Measurements from ENCODE around the gene GALNT18. TPM values are rescaled to one million over a fixed set of nuclear protein-coding genes. Genes with fewer than 3 reads are reported as not detected.

GALNT18 gene
- total RNA-seq, 2 donors from 2014 or later, result 5.3 to 7.3 TPM

GRCh38 chr11:11243590-11244469, 378.0 kb downstream of the GALNT18 start:
- DNase-seq, result peak in 3 of 4 donors; percentile 11 to 28 (median 12)
- no peak overlapping the region for H3K4me3 ChIP-seq
- no peaks in the 10 kb centered on the region for H3K36me3 ChIP-seq (replicated peaks in 1 of 2; ENCODE audit: insufficient read depth in 1 of 2, low read depth in 2 of 2)
- H3K4me1 ChIP-seq, result no peaks in the 10 kb centered on the region
- no peaks in the 10 kb centered on the region for H3K27me3 ChIP-seq
- 29 to 37% methylated on average over 5 to 9 of the region's 9 CpGs for WGBS, 2 donors
- ATAC-seq, result peak; percentile 27
- intact Hi-C loops (cut with DNase I), result no loop called here
- H3K9me3 ChIP-seq, result no peaks in the 10 kb centered on the region
- TF ChIP-seq CTCF (IDR thresholded peaks at IDR 0.05) (no peak), POLR2A (IDR thresholded peaks at IDR 0.05) (no peak)
- no peak overlapping the region for H3K27ac ChIP-seq

GRCh38 chr11:11243209-11243589, 378.6 kb downstream of the GALNT18 start:
- Histone ChIP-seq H3K36me3 (replicated peaks in 1 of 2; ENCODE audit: insufficient read depth in 1 of 2, low read depth in 2 of 2) (no peaks in the 10 kb centered on the region), H3K4me3 (no peak overlapping the region), H3K4me1 (no peaks in the 10 kb centered on the region), H3K9me3 (no peaks in the 10 kb centered on the region), H3K27me3 (no peaks in the 10 kb centered on the region), H3K27ac (no peak overlapping the region)
- intact Hi-C loops (cut with DNase I), result no loop called here
- peak in 3 of 4 donors; percentile 16 to 20 (median 19) for DNase-seq
- 74 to 77% methylated on average over 6 of the region's 6 CpGs for WGBS, 2 donors
- peak; percentile 33 for ATAC-seq
- no peak for TF ChIP-seq CTCF (IDR thresholded peaks at IDR 0.05)
- no peak for TF ChIP-seq POLR2A (IDR thresholded peaks at IDR 0.05)

- WGBS, 2 donors, result 66 to 74% methylated on average over 2 of the region's 2 CpGs
- Histone ChIP-seq H3K4me3 (no peak overlapping the region), H3K4me1 (no peaks in the 10 kb centered on the region), H3K36me3 (replicated peaks in 1 of 2; ENCODE audit: insufficient read depth in 1 of 2, low read depth in 2 of 2) (no peaks in the 10 kb centered on the region), H3K9me3 (no peaks in the 10 kb centered on the region), H3K27me3 (no peaks in the 10 kb centered on the region), H3K27ac (no peak overlapping the region)
- ATAC-seq (no peak), DNase-seq (no peak)
- intact Hi-C loops (cut with DNase I), result no loop called here
- TF ChIP-seq CTCF (IDR thresholded peaks at IDR 0.05) (no peak), POLR2A (IDR thresholded peaks at IDR 0.05) (no peak)
Observed at GRCh38 chr11:11241284-11241683, 380.5 kb downstream of the GALNT18 start.

- H3K4me3 ChIP-seq, result no peak overlapping the region
- TF ChIP-seq POLR2A (IDR thresholded peaks at IDR 0.05), result no peak
- TF ChIP-seq CTCF (IDR thresholded peaks at IDR 0.05), result no peak
- no peaks in the 10 kb centered on the region for H3K27me3 ChIP-seq
- WGBS, 2 donors, result 44 to 70% methylated on average over 1 of the region's 1 CpG
- H3K27ac ChIP-seq, result no peak overlapping the region
- ATAC-seq (no peak), DNase-seq (no peak)
- intact Hi-C loops (cut with DNase I), result no loop called here
- no peaks in the 10 kb centered on the region for H3K9me3 ChIP-seq
- H3K4me1 ChIP-seq, result no peaks in the 10 kb centered on the region
- H3K36me3 ChIP-seq (replicated peaks in 1 of 2; ENCODE audit: insufficient read depth in 1 of 2, low read depth in 2 of 2), result no peaks in the 10 kb centered on the region
Observed at GRCh38 chr11:11239959-11240358, 381.8 kb downstream of the GALNT18 start.

Data from body of pancreas (tissue), 4 donors.